GM10248 (cell line): ENCODE measurements around the gene PPFIA3.

ENCODE experiments used
- CTCF ChIA-PET: fragments of 300-600 bp; sonication (Branson Sonifier 250); formaldehyde crosslinking; extraction: SDS; loops from one replicate; lab custom pipeline; 2021; ENCODE audit warnings: antibody characterized with exemption; lab: Yijun Ruan, JAX
- POLR2A ChIA-PET: fragments of 350-650 bp; sonication (Branson Sonifier 250); formaldehyde crosslinking; extraction: SDS; loops from one replicate; lab custom pipeline; 2020; ENCODE audit warnings: antibody characterized with exemption; lab: Yijun Ruan, JAX
- DNase-seq: peaks from one replicate; pipeline ENCODE4 v3.0.0; 2012; ENCODE audit errors: extremely low spot score
- TF ChIP-seq, protein P1 (sequence below): IDR thresholded peaks from 2 replicates; pipeline ENCODE4 v1.5.1; 2012; ENCODE audit warnings: mild to moderate bottlenecking, low read depth; ENCODE audit errors: extremely low read depth, missing control alignments, control extremely low read depth

The PPFIA3 gene

DNA sequence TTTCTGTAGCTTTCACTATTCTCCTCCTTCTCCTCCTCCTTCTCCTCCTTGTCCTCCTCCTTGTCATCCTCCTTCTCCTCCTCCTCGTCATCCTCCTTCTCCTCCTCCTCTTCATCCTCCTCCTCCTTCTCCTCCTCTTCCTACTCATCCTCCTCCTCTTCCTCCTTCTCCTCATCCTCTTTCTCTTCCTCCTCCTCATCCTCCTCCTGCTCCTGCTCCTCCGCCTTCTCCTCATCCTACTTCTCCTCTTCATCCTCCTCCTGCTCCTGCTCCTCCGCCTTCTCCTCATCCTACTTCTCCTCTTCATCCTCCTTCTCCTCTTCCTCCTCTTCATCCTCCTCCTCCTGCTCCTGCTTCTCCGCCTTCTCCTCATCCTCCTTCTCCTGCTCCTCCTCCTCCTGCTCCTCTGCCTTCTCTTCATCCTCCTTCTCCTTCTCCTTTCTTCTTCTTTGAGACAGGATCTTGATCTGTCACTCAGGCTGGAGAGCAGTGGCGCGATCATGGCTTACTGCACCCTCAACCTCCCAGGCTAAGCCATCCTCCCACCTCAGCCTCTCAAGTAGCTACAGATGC, 74.6 kb downstream of the PPFIA3 start:
- ChIA-PET CTCF (interaction anchor here (0.9 kb wide), 1 partner anchor 96 kb away, joined by 3 read pairs; no protein-coding TSS in a partner anchor), POLR2A (no interaction called here)
- no peak for DNase-seq
- TF ChIP-seq, protein P1, sequence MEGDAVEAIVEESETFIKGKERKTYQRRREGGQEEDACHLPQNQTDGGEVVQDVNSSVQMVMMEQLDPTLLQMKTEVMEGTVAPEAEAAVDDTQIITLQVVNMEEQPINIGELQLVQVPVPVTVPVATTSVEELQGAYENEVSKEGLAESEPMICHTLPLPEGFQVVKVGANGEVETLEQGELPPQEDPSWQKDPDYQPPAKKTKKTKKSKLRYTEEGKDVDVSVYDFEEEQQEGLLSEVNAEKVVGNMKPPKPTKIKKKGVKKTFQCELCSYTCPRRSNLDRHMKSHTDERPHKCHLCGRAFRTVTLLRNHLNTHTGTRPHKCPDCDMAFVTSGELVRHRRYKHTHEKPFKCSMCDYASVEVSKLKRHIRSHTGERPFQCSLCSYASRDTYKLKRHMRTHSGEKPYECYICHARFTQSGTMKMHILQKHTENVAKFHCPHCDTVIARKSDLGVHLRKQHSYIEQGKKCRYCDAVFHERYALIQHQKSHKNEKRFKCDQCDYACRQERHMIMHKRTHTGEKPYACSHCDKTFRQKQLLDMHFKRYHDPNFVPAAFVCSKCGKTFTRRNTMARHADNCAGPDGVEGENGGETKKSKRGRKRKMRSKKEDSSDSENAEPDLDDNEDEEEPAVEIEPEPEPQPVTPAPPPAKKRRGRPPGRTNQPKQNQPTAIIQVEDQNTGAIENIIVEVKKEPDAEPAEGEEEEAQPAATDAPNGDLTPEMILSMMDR: no peak

DNA sequence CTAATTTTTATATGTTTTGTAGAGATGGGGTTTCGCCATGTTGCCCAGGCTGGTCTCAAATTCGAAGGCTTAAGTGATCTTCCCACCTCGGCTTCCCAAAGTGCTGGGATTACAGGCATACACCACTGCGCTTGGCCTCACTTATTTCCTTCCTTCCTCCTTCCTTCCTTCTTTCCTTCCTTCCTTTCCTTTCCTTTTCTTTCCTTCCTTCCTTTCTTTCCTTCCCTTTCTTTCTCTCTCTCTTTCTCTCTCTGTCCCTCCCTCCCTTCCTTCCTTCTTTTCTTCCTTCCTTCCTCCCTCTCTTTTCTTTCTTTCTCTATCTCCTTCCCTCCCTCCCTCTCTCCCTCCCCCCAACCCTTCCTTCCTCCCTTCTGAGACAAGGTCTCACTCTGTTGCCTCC, 75.1 kb downstream of the PPFIA3 start:
- DNase-seq: no peak
- ChIA-PET CTCF (interaction anchor here (0.9 kb wide), 1 partner anchor 96 kb away, joined by 3 read pairs; no protein-coding TSS in a partner anchor), POLR2A (no interaction called here)
- TF ChIP-seq, protein P1: no peak

DNA sequence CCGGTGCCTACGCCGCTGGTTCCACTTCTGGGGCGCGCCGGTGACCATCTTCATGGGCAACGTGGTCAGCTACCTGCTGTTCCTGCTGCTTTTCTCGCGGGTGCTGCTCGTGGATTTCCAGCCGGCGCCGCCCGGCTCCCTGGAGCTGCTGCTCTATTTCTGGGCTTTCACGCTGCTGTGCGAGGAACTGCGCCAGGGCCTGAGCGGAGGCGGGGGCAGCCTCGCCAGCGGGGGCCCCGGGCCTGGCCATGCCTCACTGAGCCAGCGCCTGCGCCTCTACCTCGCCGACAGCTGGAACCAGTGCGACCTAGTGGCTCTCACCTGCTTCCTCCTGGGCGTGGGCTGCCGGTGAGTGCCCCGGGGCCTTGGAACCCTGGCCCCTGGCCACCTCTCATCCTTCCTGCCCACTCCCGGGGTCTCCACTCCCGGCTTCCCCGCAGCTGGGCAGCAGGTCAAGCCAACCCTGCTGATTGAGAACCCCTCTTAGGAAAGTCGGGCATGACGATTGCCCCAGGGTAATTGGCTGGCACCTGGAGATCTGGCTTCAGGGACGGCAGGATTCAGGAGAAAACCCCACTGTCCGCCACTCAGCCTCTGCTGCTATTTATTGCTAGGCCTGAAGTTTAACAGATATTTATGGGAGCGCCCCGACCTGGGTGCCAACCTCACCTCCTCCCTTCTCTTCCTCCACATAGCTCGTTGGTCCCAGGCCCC, 77.3 kb downstream of the PPFIA3 start:
- no peak for DNase-seq
- ChIA-PET CTCF (interaction anchor here (1.1 to 5.2 kb wide), 3 partner anchors 10 to 99 kb away, joined by 3 to 81 read pairs (median 27); no protein-coding TSS in a partner anchor), POLR2A (no interaction called here)
- TF ChIP-seq, protein P1: no peak

DNA sequence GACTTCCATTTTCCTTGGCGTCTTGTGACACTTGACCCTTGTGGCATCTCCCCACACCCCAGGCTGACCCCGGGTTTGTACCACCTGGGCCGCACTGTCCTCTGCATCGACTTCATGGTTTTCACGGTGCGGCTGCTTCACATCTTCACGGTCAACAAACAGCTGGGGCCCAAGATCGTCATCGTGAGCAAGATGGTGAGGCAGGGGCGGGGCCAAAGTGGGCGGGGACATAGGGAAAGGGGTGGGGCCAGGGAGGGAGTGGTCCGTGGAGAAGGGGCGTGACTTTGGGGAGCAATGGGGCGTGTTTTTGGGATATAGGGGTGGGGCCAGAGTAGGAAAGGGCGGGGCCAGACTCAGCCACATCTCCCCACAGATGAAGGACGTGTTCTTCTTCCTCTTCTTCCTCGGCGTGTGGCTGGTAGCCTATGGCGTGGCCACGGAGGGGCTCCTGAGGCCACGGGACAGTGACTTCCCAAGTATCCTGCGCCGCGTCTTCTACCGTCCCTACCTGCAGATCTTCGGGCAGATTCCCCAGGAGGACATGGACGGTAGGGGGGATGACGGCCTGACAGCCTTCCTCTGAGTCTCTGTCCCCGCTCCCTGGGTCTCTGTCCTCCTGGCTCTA, 81.0 kb downstream of the PPFIA3 start:
- ChIA-PET CTCF (interaction anchor here (0.7 to 5.2 kb wide), 6 partner anchors 18 to 144 kb away, joined by 3 to 81 read pairs (median 8); partner anchors contain the start of gene LIN7B), POLR2A (no interaction called here)
- TF ChIP-seq, protein P1: no peak
- DNase-seq: no peak
